Mucosa of gallbladder (tissue), 1 donor: ENCODE data around the gene RTKN2. TPM values are rescaled to one million over a fixed set of nuclear protein-coding genes. Genes with fewer than 3 reads are reported as not detected.

Experiments used
- DNase-seq: peaks from one replicate; pipeline ENCODE4 v3.0.0-alpha.2; 2020; ENCODE audit warnings: low spot score
- total RNA-seq: library from RNA; stranded (reverse); gene quantifications from one replicate; pipeline ENCODE4 v1.2.1, GENCODE V29; 2021
- donor health status: DM: no; HTN: no; CAD: no.

The RTKN2 gene
- total RNA-seq, 1 donor from 2014 or later, result 0.26 TPM

DNA sequence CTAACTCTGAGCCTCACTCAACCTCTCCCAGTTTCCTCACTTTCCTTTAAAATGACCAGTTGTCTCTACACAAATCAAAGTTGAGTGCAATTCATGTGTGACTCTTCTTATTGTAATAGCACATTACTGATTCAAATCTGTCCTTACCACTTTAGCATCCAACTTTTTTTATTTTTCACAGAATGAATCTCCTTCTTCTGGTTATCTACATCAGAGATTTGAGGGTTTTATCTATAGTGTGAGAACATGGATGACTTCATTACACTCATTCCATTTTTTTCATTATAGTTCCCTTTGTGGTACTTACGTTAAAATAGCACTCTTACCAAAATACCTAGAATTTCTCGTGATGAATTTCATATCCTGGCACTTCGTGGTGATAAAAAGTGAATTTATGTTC lies 43.3 kb downstream of the RTKN2 start:
- DNase-seq, result no peak

DNA sequence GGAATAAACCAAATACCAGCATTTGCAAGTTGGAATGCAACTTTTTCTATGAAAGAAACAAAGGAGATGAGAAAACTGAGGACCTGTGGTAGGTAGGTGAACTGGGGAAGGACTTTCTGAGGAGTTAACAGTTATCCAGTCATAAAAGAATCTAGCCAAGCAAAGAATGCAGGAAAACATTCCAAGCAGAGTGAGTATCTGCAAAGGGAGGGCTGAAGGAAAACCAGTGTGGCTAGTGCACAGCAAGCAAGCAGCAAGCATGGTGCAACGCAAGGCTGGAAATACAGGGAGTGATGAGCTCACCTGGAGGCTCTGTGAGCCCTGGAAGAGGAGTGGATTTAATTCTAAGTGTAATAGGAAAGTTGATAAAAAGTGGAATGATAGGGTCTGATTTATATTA lies 44.0 kb downstream of the RTKN2 start:
- DNase-seq, result no peak

DNA sequence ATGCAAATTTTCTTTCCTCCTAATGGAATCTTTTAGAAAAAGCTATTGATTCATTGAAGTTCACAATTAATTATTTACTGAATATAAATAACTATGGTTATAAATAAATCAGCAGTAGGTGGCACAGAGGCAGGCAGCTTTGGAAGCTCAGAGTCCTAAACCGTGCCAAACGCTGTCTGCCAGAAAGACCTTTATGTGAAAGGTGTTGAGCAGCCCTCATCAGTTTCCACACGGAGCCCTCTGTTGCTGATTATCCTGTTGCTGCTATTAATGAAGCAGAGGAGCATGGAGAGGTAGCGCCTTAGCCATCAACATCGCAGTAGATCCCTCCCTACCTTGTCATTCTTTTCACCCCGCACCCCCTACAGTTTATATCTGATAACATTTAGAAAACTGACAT lies 51.0 kb downstream of the RTKN2 start:
- no peak for DNase-seq

DNA sequence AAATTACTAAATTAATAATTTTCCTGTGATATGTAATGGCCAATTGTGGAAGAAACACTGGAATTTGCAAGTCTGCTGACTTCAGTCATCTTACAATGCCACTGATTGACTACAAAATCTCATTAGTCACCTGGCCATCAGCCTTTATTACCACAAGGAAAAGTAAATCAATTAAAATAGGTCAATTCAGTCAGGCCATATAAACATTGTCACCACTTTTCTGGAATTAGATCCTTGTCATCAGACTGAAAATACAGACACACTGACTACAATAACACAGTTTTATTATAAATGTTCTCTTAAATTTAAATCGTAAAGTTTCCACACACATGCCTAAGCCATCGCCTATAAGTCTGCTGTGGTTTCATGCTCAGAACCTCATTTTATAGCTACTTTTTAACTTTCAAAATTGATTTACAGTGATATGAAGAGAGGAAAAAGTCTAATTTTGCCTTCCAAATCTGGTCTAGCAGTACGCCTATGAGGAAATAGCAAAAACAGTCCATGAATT lies 54.2 kb downstream of the RTKN2 start:
- no peak for DNase-seq

DNA sequence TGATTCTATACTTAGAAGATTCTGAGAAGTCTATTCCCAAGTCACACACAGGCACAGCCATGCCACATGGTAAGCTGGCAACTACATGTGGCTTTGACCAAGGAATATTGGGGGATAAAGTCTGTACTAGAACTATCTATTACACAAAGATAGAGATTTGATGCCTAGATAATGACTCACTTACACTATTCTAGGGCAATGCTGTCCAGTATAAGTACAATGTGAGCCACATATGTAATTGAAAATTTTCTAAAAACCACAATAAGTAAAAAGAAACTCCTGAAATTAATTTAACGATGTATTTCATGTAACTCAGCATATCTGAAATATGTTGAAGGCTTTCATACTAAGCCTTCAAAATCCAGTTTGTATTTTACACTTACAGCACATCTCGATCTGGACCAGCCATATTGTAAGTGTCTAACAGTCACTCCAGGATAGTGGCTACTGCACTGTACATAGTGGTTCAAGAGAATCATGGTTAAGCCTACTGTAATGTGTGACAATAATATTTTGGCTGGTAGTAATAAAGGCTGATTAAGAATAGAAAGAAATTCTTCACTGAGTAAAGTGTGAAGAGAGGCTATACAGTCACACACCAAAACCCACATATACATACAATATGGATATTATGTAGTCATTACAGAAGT lies 62.8 kb downstream of the RTKN2 start:
- DNase-seq, result no peak

DNA sequence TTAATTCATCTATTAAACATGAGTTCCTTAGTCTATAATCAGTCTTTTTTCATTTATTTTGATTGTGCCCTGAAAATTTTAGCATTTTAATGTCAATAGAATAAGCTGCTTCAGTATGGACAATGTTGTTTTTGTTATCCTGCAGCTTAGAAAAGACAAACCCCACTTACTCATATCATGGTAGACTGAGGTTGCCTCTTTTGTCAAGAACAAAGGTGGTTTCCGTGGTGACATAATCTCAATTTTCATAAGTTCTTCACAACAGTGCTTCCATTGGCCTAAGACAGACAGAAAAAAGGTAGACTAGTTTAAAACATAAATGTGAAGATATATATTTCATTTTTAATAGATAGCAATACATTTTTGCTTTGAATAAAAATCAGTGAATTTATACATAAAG lies 69.1 kb downstream of the RTKN2 start:
- DNase-seq, result no peak

- no peak for DNase-seq
Observed at GRCh38 chr10:62196528-62196927, 72.1 kb downstream of the RTKN2 start.

GRCh38 chr10:62195675-62195926 lies 73.0 kb downstream of the RTKN2 start:
- DNase-seq, result no peak

DNA sequence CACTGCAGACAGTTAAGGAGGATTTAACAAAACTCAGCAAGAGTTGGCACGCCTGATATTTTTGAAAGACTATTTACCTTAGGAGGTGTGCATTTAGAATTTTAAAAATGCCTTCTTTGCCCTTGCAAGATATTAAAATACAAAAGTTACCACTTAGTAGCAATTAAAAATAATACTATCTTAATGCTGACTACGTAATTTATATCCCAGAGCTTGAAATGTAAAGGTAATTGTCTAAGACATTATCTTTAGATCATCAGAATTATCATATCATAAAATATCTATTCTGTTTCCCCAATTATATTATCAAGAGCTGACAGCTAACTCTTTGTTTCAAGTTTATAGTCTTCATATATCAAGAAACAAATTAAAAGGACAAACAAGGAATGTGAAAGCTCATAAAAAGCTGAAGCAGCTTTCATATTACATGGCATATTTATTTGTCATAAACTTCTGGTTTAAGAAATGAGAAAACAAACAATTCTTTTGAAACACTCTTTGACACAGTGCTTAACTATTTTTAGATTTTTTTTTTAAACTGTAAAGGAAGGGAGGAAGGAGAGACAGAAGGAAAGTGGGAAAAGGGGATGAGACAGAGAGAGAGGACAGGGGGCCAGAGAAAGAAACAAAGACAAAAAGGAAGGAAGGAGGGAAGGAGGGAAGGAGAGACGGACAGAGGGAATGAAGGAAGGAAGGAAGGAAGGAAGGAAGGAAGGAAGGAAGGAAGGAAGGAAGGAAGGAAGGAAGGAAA lies 73.5 kb downstream of the RTKN2 start:
- DNase-seq, result no peak

- DNase-seq, result no peak
Observed at GRCh38 chr10:62193479-62193878, 75.2 kb downstream of the RTKN2 start.

DNA sequence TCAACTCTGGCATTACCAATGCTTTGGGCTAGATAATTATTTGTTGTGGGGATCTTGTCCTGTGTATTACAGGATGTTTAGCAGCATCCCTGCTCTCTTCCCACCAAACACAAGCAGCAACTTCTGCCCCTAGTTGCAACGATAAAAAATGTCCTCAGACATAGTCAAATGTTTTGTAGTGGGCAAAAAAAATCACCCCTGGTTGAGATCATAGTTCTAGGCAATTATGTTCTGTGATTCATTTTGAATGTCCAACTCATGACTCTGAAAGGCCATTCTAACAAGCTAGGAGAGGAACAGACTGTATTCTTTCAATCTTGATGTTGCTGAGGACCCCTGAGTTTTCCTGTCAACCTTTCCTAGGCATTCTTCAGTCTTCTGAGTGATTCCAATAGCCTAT lies 79.5 kb downstream of the RTKN2 start:
- DNase-seq, result no peak

GRCh38 chr10:62188021-62188616 lies 80.5 kb downstream of the RTKN2 start:
- no peak for DNase-seq

DNA sequence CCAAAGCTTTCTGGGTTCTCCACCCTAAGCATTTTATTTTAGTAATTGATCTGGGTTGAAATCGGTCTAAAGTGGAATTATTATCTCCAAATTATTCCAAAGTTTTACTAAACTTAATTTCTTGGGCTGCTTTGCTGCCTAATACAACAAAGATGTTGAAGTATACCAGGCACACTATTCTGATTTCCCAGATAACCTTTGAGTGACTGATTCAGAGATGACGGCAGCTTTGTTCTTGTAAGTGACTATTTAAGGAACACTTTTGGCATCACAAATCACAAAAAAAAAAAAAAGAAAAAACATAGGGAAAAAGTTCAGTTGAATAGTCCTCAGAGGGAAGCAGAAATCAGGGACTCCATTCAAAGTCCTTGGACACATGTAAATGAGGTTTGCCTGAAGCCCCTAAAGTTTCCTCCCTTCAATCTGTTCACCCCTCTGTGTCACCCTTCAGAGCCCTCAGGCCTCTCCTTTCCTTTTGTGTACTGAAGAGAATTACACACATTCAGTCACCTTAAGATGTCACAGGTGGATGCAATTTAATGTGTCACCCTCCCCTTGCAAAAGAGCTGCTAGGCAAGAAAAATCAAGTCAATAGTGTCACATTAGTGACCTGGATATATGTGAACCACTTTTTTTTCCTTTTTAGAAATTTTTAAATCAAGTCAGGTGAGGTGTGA lies 81.5 kb downstream of the RTKN2 start:
- DNase-seq, result no peak

DNA sequence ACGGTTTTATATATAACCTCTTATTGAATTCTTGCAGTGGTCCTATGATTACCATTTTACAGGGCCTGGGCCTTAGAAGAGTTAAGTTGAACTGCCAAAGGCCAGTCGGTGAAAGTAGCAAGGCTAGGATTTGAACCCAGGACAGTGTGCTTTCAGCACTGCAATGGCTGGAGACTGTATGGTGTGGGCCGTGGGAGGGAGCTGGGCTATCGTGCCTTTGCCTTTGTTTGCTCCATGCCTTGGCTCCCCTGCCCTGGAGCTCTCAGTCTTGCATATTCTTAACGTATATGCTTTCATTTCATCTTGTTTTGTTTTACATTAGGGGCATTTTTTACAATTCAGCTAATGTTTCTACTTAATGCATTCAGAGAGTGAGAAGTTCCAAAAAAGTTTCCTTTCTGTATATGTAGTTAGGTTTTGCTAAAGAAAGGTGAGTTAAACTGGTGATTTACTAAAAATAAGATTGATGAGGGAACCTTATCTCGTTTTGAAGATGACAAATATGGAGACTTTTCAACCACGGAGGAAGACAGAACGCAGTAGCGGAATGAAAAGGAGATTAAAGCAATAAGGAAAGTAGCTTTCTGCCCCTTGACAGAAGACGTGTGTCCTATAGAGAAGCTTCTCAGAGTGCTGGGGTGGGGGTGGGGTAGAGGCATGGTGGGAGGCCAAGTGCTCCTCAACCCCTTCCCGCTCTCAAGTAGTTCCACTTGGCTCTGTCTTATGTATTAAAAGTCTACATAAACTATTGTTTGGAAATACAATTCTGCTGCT lies 82.5 kb downstream of the RTKN2 start:
- no peak for DNase-seq

DNA sequence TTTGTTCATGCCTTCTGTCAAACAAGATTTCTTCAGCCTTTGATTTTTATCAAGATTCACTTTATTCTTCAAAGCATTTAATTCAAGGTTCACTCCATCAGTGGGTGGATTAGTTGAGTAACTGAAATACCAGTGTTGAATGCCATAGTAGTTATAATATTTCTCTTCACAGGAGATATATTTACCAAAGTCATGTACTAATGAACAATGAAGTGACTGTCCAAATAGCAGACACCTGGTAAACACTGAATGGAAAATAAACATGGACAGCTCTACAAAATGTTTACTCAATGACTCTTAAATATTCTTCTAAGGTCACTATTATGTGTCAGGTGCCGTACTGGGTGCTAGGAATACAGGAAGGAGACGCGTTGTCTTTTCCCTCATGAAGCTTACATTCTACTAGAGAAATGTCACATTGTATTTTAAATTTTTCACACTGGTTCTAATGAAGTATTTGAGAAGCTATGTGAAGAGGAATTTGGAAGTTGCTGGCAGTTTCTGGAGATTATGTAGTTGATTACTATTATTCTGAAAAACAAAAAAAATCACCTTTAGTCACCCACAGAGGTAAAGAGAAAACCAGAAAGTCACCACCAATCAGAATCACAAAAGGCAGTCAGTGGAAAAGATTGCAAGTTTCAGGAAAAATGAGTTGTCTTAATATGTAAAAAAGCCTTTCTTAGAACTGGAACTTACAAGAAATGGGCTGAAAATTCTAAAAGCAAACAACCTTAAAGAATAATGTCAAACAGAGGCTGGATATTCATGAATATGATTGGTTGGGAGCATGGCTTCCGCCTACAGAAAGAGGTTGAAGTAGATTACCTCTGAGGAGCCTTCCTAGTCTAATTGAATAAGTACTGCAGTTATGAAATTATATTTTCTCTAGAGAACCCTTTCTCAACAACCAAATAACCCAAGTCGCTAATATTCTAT lies 84.5 kb downstream of the RTKN2 start:
- DNase-seq, result no peak

DNA sequence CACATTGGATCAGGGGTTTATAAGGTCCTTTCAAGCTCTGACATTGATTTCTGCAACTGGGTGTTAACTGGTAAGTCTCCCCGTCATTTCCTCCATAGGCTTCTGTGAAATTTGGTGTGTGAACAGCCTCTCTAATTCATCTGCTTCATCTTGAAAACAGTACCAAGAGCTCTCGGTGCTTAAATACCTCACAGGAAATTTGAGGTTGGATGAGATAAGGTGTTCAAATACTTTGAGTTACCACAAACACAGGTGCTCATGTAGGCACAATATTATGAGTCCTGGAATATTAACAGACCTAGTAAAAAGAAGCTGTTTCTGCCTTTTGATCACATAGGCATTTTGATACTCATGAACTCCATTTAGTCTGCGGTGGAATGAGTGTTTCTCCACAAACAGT lies 85.2 kb downstream of the RTKN2 start:
- DNase-seq, result no peak

- no peak for DNase-seq
Observed at GRCh38 chr10:62182595-62182994, 86.0 kb downstream of the RTKN2 start.

- no peak for DNase-seq
Observed at GRCh38 chr10:62182171-62182570, 86.5 kb downstream of the RTKN2 start.

GRCh38 chr10:62180677-62181076 lies 88.0 kb downstream of the RTKN2 start:
- no peak for DNase-seq

GRCh38 chr10:62178568-62178967 lies 90.1 kb downstream of the RTKN2 start:
- DNase-seq, result no peak

GRCh38 chr10:62177111-62177510 lies 91.5 kb downstream of the RTKN2 start:
- DNase-seq, result no peak
